Measurements from ENCODE around the gene TENT5C.
A peak's percentile ranks its signal among the peaks of the same experiment; 100 is the strongest.

The TENT5C gene

GRCh38 chr1:117594261-117594990, 11.4 kb upstream of the TENT5C start:
- DNase-seq, result no peak

GRCh38 chr1:117596023-117596720, 9.7 kb upstream of the TENT5C start:
- no peak for DNase-seq

GRCh38 chr1:117598489-117598888, 7.4 kb upstream of the TENT5C start:
- no peak for DNase-seq

GRCh38 chr1:117599286-117600221, 6.3 kb upstream of the TENT5C start:
- no peak for DNase-seq

- DNase-seq, result no peak
These were observed 5.4 kb upstream of the TENT5C start for GRCh38 chr1:117600325-117600943.

GRCh38 chr1:117600966-117601365, 4.9 kb upstream of the TENT5C start:
- no peak for DNase-seq

GRCh38 chr1:117602862-117603261, 3.0 kb upstream of the TENT5C start:
- DNase-seq, result no peak

- DNase-seq, result no peak
These were observed 579 bp upstream of the TENT5C start for GRCh38 chr1:117605164-117605773.

- DNase-seq, result peak; percentile 76
These were observed 992 bp downstream of the TENT5C start for GRCh38 chr1:117606649-117607430.

- peak; percentile 70 for DNase-seq
These were observed 1.6 kb downstream of the TENT5C start for GRCh38 chr1:117607471-117607870.

- DNase-seq, result no peak
These were observed 2.3 kb downstream of the TENT5C start for GRCh38 chr1:117608115-117608615.

GRCh38 chr1:117608758-117609157, 2.9 kb downstream of the TENT5C start:
- DNase-seq, result no peak

- DNase-seq, result no peak
These were observed 3.6 kb downstream of the TENT5C start for GRCh38 chr1:117609471-117609911.

- no peak for DNase-seq
These were observed 4.2 kb downstream of the TENT5C start for GRCh38 chr1:117610036-117610435.

GRCh38 chr1:117611121-117611601, 5.3 kb downstream of the TENT5C start:
- DNase-seq, result no peak

GRCh38 chr1:117611894-117612483, 6.1 kb downstream of the TENT5C start:
- no peak for DNase-seq

GRCh38 chr1:117612517-117613248, 6.8 kb downstream of the TENT5C start:
- DNase-seq, result no peak

GRCh38 chr1:117613249-117613968, 7.6 kb downstream of the TENT5C start:
- DNase-seq, result no peak

Data from CD4-positive, alpha-beta T cell treated with Interleukin-17A for 1 hour (primary cell).